Stimulated activated CD8-positive, alpha-beta memory T cell treated with anti-CD3 and anti-CD28 coated beads, Interleukin-7, amount 100 ng/mL, for 4 hours (primary cell): Measurements from ENCODE around the gene KCTD18.

Source experiments
- DNase-seq, 2 donors: peaks; one replicate each; pipeline ENCODE4 v3.0.0-alpha.2; 2020; ENCODE audit warnings: low read depth in 2 of 2

Gene KCTD18

GRCh38 chr2:200454927-200455801, 54.7 kb downstream of the KCTD18 start:
- no peak for DNase-seq

DNA sequence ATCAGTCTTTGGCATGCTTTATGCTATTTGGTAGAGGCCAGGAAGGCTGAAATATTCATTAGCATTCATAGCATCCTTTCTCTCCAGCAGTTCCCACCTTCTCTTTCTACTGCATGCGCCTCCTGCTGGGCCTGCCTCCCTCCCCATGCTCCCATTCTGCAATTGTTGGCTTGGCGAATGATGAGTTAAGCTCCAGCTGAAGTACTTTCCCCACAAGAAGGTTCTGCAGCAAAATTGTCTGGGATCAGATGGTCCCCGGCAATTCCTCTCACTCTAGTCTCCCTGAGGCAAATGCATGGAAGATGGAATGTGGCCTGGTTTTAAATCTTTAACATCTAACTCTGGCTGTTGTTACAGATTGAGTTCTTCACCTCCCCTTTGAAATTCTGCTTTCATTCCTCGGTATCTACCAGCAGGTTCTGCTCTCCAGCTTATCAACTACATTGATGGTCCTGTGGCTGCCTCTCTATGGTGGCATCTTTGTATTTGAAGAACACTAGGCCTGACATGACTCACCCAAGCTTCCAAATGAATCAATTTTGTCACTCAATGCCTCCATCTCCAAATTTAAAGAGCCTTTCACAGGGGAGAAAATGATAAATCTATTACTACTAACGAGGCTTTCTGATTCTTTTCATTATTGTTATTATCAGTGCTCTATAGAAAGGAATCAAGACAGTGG, 55.9 kb downstream of the KCTD18 start:
- DNase-seq, result no peak

- no peak for DNase-seq
Observed at GRCh38 chr2:200453142-200453852, 56.6 kb downstream of the KCTD18 start.

DNA sequence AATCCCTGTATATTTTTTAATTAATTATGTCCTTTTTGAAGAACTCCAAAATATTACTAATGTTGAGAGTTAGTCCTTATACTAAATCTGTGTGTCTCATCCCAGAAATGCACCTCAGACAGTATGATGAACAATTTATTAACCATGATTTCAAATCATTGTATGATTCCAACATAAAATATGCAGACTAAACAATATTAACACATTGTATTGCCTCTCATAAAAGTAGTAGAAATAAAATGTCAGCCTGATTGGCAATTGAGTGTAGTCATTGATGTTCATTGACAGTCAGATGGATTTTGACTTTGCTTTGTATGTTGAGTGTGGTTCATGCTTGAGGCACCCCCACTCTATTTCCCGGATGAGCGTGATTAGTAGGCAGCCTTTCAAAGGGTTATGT, 57.5 kb downstream of the KCTD18 start:
- no peak for DNase-seq

- DNase-seq, result no peak
Observed at GRCh38 chr2:200451511-200451910, 58.4 kb downstream of the KCTD18 start.

GRCh38 chr2:200450288-200450687, 59.6 kb downstream of the KCTD18 start:
- no peak for DNase-seq

GRCh38 chr2:200449149-200449548, 60.7 kb downstream of the KCTD18 start:
- DNase-seq, result no peak

DNA sequence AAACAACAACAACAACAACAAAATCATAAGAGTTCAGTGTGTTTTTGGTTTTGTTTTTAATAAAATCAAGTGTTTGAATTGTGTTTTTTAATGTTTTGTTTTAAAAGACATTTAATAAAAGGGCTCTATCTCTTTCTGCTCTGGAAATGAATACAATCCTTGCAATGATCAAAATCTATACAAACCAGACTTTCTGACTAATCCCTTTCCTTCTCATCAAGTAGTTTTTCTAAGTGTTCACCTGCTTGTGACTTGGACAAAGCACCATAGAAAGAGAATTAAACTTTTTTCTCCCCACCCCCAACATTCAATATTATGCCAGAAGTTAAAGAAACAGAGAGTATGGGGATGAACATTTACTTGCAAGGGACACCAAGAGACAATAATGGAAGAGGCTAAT, 61.4 kb downstream of the KCTD18 start:
- no peak for DNase-seq

DNA sequence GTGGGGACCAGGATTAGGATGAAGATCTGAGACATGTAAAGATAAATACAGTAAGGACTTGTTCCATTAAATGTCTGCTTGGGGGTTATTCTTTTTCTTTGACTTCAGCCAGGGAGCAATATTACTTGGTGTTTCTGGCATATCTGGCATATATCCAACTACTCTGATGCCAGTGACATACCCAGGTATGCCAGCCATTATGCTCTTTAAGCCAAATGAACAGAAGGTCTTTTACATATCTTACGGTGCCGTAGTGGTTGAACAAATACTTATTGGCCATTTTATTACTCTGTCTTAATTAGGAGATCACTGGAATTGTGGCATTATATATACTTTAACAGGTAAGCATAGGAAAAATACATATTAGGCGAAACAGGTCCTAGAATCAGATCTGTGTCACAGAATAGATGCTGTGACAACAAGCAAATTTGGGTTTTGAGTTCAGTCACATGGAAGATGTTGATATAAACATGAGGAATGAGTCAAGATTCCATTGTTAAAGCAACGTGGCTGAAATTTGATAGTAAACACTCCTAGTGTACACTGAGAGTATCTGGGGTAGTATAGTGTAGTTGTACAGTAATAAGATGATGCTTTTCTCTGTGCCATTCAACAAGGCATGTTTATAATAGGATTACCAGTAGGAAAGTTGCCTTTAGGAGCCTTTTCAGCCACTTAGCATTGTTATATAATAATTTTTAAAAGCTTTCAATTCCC, 62.6 kb downstream of the KCTD18 start:
- no peak for DNase-seq

DNA sequence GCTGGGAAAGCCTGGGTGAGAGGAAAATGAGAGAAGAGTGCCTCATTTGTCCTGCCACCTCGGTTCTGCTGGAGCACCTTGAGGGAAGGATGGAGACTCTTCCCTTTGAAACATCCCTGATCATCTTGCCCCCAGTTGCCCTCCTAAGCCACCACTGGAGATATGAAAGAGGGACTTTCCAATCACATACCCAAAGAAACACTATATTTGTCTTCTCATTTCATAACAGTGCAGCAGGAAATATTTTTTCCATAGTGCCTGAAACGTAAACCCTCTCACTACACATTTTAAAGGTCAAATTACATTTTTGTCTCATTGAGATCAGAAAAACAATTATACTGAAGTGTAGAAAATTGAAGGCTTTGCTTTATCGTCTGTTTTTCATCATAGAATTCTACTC, 63.3 kb downstream of the KCTD18 start:
- no peak for DNase-seq

DNA sequence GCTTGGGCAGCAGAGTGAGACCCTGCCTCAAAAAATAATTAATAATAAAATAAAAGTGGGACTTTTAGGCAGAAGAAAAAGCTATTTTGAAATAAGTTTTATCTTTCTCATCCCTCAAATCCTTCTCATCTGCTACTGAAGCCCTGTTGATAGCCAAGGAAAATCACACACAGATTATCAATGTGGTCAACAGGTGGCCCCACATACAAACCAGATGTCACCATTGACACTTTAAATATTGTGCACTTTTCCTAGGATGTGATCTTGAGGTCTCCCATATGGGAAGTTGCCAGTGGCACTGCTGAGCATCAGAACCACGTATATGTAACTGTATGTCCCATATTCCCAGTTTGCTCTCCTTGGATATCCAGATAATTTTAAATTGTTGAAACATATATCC, 64.6 kb downstream of the KCTD18 start:
- no peak for DNase-seq

DNA sequence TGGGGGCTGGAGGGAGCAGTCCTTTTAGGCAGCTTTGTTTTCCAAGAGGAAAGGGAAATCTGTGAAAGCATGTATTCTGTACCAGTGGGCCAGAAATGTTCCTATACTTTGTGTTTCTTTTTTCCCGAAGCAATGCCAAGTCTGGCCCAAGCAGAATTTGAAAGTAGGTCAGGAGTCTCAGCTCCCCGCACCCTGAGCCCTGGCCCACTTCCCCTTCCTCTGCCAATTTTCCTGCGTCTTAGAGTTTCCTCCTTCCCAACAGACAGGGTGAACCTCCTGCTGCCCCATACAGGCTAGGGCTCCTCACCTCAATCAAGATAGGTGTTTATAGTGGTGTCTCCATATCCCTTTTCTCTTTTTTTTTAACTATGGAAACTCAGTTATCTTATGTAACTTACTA, 65.3 kb downstream of the KCTD18 start:
- no peak for DNase-seq

- no peak for DNase-seq
Observed at GRCh38 chr2:200443916-200444315, 66.0 kb downstream of the KCTD18 start.

DNA sequence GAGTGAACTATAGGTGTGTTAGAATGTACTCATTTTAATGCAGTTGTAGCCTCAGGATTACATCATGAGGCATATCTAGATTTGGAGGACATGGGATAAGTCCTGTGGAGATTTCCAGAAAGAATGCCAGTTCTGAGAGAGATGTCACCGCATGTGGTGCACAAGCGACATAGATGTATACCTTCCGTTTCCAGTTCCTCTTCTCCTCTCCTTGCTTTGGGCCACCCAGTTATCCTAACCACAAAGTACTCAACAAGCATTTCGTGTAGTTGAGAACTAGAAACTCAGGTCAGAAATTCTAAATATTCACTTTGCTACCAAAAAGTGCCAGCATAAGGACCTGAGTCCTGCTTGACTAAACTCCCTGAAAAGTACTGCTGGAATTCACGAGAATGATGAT, 66.5 kb downstream of the KCTD18 start:
- no peak for DNase-seq

- no peak for DNase-seq
Observed at GRCh38 chr2:200442471-200442870, 67.4 kb downstream of the KCTD18 start.

DNA sequence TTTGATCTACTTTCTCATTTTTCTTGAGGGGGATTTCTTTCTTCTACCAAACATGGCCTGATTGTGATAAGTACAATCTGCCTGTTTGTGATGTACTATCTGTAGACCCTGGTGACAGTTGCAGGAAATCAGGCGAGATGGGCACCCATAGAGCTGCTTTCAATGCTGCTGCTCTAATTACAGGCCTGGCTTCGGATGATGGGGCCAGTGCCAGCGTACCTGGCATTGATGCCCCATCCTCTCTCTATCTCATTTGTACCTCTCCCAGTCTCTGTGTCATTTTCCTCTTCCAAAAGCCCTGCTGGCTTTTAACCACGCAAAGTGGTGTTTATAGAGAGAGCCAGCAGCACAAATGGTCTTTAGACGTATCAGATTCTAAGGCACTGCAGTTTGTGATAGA, 69.9 kb downstream of the KCTD18 start:
- no peak for DNase-seq
